Measurements from ENCODE around the gene DUSP8.
A peak's percentile ranks its signal among the peaks of the same experiment; 100 is the strongest.

DUSP8 gene

DNA sequence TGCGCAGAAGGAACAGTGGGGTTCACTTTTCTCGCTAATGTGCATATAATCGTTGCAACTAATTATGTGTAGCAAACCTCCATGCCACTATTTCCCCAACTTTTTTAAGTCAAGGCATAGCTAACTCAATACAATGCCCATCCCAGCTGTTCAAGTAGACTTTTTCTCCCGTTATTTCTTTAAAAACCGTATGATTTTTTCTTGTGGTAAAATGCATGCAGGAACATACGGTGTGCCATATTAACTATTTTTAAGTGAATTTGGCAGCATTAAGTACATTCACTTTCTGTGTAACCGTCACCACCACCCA, 2.8 kb upstream of the DUSP8 start:
- Mint-ChIP-seq H3K9me3 (peaks cover 8% of the 10 kb centered on the region), H3K4me3 (no peak overlapping the region)

DNA sequence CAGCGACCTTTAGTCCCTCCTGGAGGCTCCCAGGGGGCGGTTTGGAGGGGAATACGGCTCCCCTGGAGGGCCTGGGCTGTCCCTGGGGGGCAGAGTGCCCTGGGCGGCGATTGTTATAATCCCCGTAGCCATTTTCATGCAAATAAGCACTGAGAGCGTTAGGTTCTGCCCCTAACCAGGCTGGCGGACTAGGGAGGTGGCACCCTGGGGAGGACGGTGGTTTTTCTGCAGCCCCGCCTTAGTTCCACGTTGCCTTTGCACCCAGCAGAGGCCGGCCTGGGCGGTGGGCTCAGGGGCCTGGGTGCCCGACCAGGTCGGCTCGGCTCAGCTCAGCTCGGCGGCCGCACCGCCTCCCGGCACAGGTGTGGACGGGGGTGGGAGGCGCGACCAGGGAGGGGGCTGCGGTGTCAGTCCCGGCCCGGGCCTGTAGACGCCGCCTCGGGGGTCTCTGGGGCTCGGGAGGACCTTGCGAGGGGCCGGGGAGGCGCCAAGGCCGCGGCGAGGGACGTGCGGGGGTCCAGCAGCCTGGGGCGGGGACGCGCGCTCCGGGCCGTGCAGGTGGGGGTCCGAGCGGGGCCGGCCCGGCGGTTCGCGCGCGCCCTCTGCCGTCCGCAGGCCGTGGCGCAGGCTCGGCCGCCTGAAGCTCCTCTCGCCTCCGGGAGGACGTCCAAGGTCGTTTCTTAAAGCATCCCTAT, 2.3 kb upstream of the DUSP8 start:
- CTCF ChIA-PET: interaction anchor here (0.6 to 4.3 kb wide), 24 partner anchors 9 to 460 kb away, joined by 3 to 51 read pairs (median 6); partner anchors contain the start of gene KRTAP5-1
- no peak overlapping the region for H3K27ac Mint-ChIP-seq
- peaks cover 8% of the 10 kb centered on the region for H3K9me3 Mint-ChIP-seq
- peaks cover 18% of the 10 kb centered on the region for H3K4me1 Mint-ChIP-seq
- H3K36me3 Mint-ChIP-seq: no peaks in the 10 kb centered on the region
- peak; percentile 63 for DNase-seq
- H3K27me3 Mint-ChIP-seq: peaks cover 63% of the 10 kb centered on the region
- H3K4me3 Mint-ChIP-seq: peak overlapping the region; percentile 26

More for the DNA sequence above, 2.8 kb upstream of the DUSP8 start:
- no peak overlapping the region for H3K27ac Mint-ChIP-seq
- no peaks in the 10 kb centered on the region for H3K36me3 Mint-ChIP-seq
- H3K4me1 Mint-ChIP-seq: peaks cover 18% of the 10 kb centered on the region
- CTCF ChIA-PET: interaction anchor here (0.6 to 4.3 kb wide), 24 partner anchors 9 to 461 kb away, joined by 3 to 51 read pairs (median 6); partner anchors contain the start of gene KRTAP5-1
- peaks cover 58% of the 10 kb centered on the region for H3K27me3 Mint-ChIP-seq
- no peak for DNase-seq

DNA sequence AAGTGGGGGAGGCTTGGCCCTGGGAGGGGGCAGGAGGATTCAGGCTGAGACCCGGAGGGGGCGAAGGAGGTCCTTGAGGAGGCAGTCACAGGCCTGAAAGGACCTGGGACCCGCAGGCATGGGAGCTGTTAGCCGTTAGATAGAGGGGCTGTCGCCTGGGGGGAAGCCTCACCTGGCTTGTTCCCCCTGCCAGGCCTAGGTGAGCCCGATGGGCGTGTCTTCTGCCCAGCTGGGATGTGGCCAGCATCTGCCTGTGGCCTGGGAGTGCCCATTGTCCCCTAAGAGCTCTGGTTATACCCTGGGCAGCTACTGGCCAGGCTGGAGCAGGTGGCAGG, 1.8 kb upstream of the DUSP8 start:
- Mint-ChIP-seq H3K9me3 (peaks cover 8% of the 10 kb centered on the region), H3K4me3 (peak overlapping the region; percentile 35), H3K27me3 (peaks cover 68% of the 10 kb centered on the region), H3K4me1 (peaks cover 18% of the 10 kb centered on the region), H3K27ac (no peak overlapping the region), H3K36me3 (no peaks in the 10 kb centered on the region)
- CTCF ChIA-PET: interaction anchor here (1.2 to 4.3 kb wide), 5 partner anchors 13 to 120 kb away, joined by 4 to 51 read pairs (median 7); no protein-coding TSS in a partner anchor
- DNase-seq: no peak

DNA sequence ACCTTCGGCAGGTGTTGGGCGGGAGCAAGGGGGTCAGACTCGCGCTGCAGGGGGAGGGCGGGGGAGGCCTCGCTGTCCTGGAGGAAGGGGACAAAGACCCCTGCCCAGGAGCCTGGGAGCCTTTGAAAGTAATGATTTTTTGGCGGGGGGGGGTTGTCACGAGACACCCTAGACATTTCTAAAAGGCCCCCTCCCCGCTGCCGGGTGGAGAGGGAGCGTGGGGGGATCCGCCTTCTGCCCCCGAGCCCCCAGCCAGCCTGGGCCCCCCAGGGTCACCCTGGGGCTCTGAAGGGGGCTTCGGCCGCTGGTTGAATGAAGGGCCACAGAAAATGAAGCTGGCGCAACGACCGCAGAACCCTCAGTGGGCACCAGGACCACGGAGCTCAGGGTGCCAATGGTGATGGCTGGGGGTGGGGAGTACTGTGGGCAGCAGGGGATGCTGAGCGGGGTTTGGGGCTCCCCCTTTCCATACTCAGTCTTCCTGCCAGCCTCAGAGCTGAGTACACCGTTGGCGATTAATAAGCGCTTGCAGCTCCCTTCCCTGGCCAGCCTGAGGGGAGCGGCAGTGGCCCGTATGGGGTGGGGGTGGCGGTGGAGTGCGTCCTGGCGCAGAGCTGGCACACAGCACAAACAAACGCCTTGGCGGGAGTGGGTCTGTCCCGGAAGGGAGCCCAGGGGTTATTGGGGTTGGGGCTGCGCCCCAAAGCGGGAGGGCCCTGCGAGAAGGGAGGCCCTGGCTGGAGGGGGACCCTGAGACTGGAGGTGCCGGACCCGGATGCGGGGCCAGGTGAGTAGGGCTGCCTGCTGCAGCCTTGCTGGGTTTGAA, 1.2 kb upstream of the DUSP8 start:
- H3K27ac Mint-ChIP-seq: no peak overlapping the region
- H3K9me3 Mint-ChIP-seq: peaks cover 4% of the 10 kb centered on the region
- peak overlapping the region; percentile 35 for H3K4me3 Mint-ChIP-seq
- CTCF ChIA-PET: interaction anchor here (1.5 to 4.3 kb wide), 3 partner anchors 16 to 119 kb away, joined by 6 to 51 read pairs (median 14); no protein-coding TSS in a partner anchor
- peaks cover 18% of the 10 kb centered on the region for H3K4me1 Mint-ChIP-seq
- no peaks in the 10 kb centered on the region for H3K36me3 Mint-ChIP-seq
- peaks cover 70% of the 10 kb centered on the region for H3K27me3 Mint-ChIP-seq
- DNase-seq: peak; percentile 38

DNA sequence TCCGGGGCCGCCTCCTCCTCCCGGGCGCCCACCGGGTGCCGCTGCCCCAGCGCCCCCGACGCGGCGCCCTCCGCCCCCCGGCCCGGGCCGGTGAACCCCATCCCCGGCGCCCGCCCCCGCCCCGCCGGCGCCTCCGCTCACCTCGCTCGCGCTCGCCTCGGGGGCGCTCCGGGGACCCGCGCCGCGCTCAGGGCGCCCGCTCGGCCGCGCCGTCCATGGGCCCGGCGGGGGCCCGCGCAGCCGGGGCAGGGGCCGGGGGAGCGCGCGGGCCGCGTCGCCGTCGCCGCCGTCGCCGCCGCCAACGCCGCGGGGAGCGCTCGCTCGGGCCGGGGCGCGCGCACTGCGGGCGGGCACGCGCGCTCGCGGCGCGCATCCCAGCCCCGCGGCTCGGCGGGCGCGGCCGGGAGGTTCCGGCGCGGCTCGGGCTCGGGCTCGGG, 293 bp downstream of the DUSP8 start:
- Mint-ChIP-seq H3K36me3 (no peaks in the 10 kb centered on the region), H3K27me3 (peaks cover 63% of the 10 kb centered on the region), H3K9me3 (no peaks in the 10 kb centered on the region), H3K4me3 (no peak overlapping the region), H3K27ac (no peak overlapping the region), H3K4me1 (peaks cover 18% of the 10 kb centered on the region)
- CTCF ChIA-PET: no interaction called here
- DNase-seq: no peak

DNA sequence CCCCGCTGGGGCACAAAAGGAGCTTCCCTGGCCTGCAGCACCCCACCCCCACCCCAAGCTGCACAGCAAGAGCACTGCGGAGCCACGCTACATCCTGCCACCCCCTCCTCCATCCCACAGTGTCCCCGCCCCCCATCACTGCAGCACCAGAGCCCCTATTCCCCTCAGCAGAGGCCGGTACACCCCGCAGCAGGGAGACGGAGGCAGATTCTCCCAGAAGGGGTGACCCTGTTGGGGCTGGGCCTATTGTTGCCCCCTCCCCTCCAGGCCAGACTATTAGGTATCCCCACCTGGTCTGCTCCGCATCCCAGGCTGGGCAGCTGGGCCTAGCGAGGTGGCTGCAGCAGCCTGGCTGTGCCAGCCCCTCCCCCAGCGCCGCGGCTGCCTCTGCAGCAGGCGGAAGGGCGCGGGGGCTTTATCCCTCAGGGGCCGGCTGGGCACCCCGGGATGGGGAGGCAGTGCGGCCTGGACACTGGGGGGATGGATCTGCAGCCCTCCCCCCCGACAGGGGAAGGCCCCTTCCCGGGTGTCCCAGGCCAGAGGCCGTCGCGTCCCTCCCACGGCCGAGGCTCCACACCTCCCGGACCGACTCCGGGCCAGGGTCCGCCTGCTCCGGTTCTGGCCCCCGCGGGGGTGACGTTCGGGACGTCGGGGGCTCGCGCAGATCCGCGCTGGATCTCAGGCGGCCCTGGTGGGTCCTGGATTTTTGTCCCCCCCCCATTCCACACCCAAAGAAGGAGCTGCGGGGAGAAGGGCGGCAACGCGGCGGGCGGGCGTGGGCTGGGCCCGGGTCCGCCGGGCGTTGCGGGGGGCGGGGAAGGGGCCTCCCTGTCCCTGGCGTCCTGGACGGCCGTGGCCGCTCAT, 943 bp downstream of the DUSP8 start:
- Mint-ChIP-seq H3K9me3 (no peaks in the 10 kb centered on the region), H3K4me3 (peak overlapping the region; percentile 61), H3K27ac (no peak overlapping the region), H3K4me1 (peaks cover 18% of the 10 kb centered on the region), H3K36me3 (no peaks in the 10 kb centered on the region), H3K27me3 (peaks cover 58% of the 10 kb centered on the region)
- CTCF ChIA-PET: no interaction called here
- peak; percentile 52 for DNase-seq

DNA sequence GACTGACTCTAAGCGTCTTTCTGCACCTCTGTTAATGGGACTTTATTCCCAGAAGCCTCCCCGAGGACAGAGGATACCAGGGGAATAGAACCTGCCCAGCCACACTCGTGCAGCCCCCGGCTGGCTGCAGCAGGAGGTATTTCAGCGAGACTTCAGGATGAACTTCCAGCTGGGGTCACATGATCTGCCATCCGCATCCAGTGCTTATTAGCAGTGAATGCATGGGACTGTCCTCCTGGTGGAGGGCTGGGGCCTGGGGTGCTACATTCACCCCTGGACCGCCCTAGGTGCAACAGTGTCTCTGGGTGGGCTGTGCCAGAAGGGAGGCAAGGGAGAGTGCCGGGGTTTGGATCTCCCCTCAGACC, 1.6 kb downstream of the DUSP8 start:
- CTCF ChIA-PET: no interaction called here
- Mint-ChIP-seq H3K4me1 (peaks cover 18% of the 10 kb centered on the region), H3K4me3 (peak overlapping the region; percentile 61), H3K36me3 (no peaks in the 10 kb centered on the region), H3K27me3 (peaks cover 53% of the 10 kb centered on the region), H3K27ac (no peak overlapping the region), H3K9me3 (no peaks in the 10 kb centered on the region)
- DNase-seq: no peak

DNA sequence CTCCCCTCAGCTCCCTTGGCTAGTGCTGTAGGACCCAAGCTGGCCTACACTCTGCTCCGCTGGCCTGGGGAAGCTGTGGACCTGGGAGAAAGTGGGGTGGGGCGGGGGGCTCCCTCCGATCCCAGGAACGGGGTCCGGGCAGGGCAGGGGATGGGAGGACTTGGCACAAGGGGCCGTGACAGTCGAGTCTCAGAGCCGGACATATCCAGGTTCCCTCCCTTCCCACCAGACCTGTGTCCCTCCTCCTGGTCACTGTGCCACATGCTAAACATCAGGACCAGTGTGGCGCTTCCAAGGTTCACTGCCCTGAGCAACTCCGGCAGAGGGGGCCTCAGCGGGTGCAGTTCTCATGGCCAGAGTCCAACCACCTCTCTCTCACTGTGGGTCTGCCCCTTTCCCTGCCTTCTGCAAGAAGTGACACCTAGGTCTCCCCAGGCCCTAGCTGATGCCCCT, 2.0 kb downstream of the DUSP8 start:
- H3K9me3 Mint-ChIP-seq: no peaks in the 10 kb centered on the region
- H3K4me1 Mint-ChIP-seq: peaks cover 17% of the 10 kb centered on the region
- no peak for DNase-seq
- peaks cover 48% of the 10 kb centered on the region for H3K27me3 Mint-ChIP-seq
- H3K4me3 Mint-ChIP-seq: no peak overlapping the region
- H3K27ac Mint-ChIP-seq: no peak overlapping the region
- no peaks in the 10 kb centered on the region for H3K36me3 Mint-ChIP-seq
- CTCF ChIA-PET: interaction anchor here (0.9 to 1.2 kb wide), 2 partner anchors 8 to 23 kb away, joined by 4 read pairs; no protein-coding TSS in a partner anchor

DNA sequence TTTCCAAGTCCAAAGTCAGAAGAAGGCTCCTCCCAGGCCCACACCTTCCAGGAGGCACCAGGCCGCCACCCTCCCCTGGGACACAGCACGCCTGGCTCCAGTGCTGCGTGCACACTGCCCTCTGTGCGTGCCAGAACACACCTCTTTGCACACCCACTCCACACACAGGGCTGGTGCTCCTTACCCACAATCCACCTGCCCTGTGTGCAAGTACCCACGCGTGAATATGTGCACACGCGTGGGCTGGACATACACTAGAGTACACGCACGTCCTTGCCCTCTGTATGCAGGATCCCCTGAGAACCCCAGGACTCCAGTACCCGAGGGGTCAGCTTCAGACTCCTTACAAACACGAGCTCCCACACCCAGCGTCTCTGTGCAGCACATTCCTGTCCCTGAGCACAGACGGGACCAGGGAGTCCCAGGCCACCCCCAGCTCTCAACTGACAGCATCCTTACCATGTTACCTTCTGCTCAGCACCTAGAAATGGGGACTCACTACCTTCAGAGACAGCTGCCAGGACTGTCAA, 2.8 kb downstream of the DUSP8 start:
- peaks cover 14% of the 10 kb centered on the region for H3K4me1 Mint-ChIP-seq
- H3K4me3 Mint-ChIP-seq: no peak overlapping the region
- DNase-seq: no peak
- H3K36me3 Mint-ChIP-seq: no peaks in the 10 kb centered on the region
- CTCF ChIA-PET: interaction anchor here (0.9 to 1.2 kb wide), 2 partner anchors 9 to 23 kb away, joined by 4 read pairs; no protein-coding TSS in a partner anchor
- no peak overlapping the region for H3K27ac Mint-ChIP-seq
- no peaks in the 10 kb centered on the region for H3K9me3 Mint-ChIP-seq
- H3K27me3 Mint-ChIP-seq: peaks cover 47% of the 10 kb centered on the region

DNA sequence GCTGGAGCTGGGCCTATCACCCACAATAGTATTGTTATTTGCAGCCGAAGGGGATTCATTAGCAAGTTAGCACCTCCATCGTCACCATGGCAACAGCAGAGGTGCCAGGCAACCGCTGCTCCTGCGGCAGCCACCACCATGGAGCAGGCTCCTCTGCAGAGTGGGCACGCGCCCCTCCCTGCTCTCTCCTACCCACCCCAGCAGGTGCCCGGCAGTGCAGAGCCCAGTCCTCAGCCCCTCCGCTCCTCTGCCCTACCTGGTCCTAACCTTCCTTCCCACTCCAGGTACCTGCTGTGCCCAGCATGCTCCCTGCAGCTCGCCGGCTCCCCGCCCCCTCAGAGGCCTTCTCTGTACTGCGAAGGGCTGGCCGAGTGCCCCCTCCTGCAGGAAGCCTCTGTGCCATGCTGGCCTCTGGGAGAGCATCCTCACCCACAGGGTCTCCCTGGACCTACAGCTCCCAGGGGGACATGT, 3.6 kb downstream of the DUSP8 start:
- H3K9me3 Mint-ChIP-seq: no peaks in the 10 kb centered on the region
- no peak overlapping the region for H3K4me3 Mint-ChIP-seq
- H3K27me3 Mint-ChIP-seq: peaks cover 39% of the 10 kb centered on the region
- H3K36me3 Mint-ChIP-seq: no peaks in the 10 kb centered on the region
- peaks cover 6% of the 10 kb centered on the region for H3K4me1 Mint-ChIP-seq
- DNase-seq: peak; percentile 28
- H3K27ac Mint-ChIP-seq: no peak overlapping the region
- CTCF ChIA-PET: interaction anchor here (1.2 to 1.5 kb wide), 2 partner anchors 10 to 22 kb away, joined by 4 read pairs; no protein-coding TSS in a partner anchor

DNA sequence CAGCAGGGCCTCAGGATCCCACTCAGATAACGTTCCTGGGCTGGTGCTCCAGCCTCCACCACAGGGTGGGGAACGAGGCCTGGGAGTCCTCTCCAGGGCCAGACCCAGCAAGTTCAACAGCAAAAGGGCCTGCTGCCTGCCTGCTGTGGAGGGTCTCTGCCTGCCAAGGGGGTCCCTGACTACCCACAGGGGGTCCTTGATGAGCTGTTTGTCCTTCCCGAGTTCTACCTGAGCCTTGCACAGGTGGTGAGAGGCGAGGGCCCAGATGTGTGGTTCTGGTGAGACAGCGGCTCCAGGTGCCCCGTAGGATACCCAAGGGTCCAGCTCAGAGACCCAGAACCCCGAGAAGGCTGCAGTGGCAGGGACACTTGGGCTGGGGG, 4.4 kb downstream of the DUSP8 start:
- Mint-ChIP-seq H3K9me3 (no peaks in the 10 kb centered on the region), H3K27me3 (peaks cover 31% of the 10 kb centered on the region), H3K36me3 (no peaks in the 10 kb centered on the region), H3K4me1 (peaks cover 3% of the 10 kb centered on the region), H3K4me3 (no peak overlapping the region), H3K27ac (no peak overlapping the region)
- CTCF ChIA-PET: interaction anchor here (1.5 kb wide), 1 partner anchor 21 kb away, joined by 4 read pairs; no protein-coding TSS in a partner anchor
- no peak for DNase-seq

DNA sequence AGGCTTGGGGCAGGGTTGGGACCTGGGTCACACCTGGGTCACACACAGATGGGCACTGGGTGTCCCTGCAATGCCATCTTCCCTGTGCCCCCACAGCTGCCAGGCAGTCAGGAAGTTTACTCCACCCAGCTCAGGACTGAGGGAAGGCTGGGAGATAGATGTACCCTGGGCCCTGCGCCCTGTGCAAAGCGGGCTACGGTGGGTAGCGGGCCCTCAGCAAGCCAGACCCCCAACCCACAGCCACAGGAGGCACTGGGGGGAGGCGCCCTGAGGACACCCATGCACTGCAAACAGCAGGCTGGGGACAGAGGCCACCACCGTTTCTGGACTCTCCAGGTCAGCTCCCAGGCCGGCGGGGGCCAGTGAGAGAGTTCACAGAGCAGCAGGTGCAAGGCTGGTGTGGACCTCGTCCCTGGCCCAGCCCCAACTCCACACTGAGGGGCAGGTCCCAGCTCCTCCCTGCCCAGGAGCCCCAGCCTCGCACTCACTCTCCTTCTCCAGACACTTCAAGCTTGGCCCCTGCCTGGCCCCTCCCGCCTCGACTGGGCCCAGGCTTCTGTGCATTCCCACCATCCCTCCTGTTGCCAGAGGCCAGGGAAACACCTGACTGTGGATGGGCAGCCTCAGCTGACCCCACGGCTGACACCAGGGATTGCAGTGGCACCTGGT, 4.9 kb downstream of the DUSP8 start:
- H3K27ac Mint-ChIP-seq: no peak overlapping the region
- CTCF ChIA-PET: interaction anchor here (1.5 kb wide), 1 partner anchor 20 kb away, joined by 4 read pairs; no protein-coding TSS in a partner anchor
- no peak overlapping the region for H3K4me3 Mint-ChIP-seq
- DNase-seq: no peak
- H3K9me3 Mint-ChIP-seq: no peaks in the 10 kb centered on the region
- H3K4me1 Mint-ChIP-seq: peaks cover 3% of the 10 kb centered on the region
- H3K27me3 Mint-ChIP-seq: peaks cover 28% of the 10 kb centered on the region
- no peaks in the 10 kb centered on the region for H3K36me3 Mint-ChIP-seq

DNA sequence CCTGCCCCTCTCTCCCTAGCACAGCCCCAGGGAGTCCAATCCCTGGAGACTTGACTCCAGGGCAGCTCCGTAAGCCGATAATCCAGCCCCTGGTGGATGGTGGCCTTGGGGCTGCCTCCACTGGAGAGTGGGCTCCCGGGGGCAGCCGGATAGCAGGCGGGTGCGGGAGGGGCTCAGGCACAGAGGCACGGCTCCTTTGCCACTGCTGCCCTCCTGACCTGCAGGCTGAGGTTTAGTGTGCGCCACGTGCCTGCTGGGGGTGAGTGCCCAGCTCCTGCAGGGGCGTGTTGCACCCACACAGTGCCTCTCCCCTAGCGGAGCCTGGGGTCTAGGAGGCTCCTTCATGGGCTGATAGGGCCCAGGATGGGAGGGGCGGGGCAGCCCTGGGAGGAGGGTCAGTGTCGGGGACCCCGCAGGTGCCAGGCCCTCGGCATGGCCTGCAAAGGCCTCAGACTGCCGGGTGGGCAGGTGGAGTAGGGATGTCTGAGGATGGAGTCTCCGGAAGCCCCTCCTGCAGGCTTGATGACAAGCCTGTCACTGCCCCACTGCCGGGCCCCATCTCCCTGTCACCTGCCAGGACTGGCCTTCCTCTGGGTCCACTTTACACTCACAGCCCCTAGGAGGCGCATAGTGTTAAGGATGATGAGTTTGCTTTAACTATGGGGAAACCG, 5.6 kb downstream of the DUSP8 start:
- Mint-ChIP-seq H3K9me3 (no peaks in the 10 kb centered on the region), H3K27ac (no peak overlapping the region), H3K36me3 (no peaks in the 10 kb centered on the region), H3K4me1 (peaks cover 3% of the 10 kb centered on the region), H3K4me3 (no peak overlapping the region), H3K27me3 (peaks cover 28% of the 10 kb centered on the region)
- CTCF ChIA-PET: interaction anchor here (1.4 to 2.1 kb wide), 2 partner anchors 8 to 11 kb away, joined by 3 to 11 read pairs; no protein-coding TSS in a partner anchor
- no peak for DNase-seq

Measured in activated naive CD4-positive, alpha-beta T cell treated with anti-CD3 and anti-CD28 coated beads, Interleukin-2, amount 10 ng/mL, durations not matched to agents 7 days and 5 days (primary cell).